EL (cell line): ENCODE data around the gene CACNA1C.

ENCODE experiments used
- DNase-seq: peaks from one replicate; pipeline ENCODE4 v3.0.0-alpha.2; 2016

CACNA1C gene

DNA sequence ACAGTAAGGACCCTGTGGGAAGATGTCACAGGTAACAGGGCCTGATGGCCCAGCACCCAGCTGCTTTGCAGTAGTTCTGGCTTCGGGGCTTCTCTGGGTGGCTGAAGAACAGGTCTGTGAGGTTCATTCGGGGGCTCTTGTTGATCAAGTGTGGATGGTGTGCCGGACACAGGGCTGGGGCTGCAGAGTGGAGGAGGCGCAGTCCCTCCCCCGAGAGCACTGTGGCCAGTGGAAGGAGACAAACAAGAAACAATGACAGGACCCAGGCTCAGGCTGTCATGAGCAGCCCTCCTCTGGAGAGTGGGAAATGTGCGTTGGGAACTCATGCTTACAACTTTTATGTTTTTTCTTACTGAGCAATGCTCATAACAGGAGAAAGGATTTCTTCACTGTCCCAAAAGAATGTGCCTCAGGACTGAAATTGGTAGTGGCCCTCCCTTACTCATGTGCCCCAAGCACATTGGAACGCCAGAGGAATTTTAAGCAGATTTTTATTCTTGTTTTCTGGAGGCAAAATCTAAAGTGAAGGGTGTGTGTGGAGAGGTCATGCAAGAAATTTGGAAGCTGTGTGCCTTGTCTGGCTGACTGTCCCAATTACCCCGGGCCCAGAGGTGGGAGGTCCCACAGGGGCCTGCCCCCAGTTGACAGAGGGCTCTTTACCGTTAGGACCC, 233.8 kb downstream of the CACNA1C start:
- peak; percentile 88 for DNase-seq

DNA sequence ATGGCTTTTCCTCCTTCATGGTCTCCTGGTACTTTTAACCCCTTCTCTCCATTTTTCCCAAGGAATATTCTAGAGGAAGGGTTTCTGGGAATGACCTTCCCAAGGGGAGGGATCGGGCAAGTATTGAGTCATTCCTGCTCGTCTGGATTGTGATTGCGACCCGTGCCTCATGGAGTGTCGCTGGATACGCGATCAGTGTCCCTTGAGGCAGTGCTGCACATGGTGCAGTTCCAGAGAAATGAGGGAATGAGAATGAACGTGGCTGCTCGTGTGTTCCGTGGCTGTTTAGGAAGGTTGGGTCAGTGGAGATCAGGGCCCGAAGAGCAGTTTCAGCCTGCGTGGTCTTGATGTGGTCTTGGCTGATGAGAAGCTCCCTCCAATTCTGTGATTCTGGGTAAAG, 234.4 kb downstream of the CACNA1C start:
- DNase-seq: peak; percentile 35

DNA sequence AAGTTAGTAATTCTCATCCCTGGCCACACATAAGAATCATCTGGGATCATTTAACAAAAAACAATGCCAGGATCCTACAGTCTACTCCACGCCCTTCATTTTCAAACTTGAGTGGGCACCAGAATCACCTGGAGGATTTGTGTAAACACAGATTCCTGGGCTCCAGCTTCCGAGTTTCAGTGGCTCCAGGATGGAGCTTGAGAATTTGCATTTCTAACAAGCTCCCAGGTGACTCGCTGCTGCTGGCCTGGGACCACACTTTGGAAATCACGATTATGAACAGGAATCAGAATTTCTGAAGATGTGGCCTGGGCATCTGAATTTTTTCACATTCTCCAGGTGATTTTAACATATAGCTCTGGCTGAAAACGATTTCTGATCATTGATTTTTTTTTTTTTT, 234.8 kb downstream of the CACNA1C start:
- no peak for DNase-seq

DNA sequence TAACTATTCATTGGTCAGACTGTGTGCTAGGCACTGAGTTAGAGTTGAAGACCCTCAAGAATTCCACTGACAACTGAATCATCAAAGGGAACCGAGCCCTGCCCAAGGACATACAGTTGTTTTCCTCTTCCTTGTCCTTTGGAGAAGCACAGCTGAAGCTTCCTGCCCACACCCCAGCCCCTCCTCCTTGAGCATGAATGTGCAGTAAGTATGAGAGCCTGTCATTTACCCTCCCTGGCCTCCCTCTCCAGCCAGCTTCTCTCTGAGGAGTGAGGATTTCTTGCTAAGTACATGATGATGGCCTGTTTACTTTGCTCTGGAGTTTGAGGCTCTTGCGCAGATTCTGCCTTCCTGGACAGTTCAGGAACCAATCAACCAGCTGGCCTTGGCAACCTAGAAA, 235.2 kb downstream of the CACNA1C start:
- DNase-seq: peak; percentile 75

DNA sequence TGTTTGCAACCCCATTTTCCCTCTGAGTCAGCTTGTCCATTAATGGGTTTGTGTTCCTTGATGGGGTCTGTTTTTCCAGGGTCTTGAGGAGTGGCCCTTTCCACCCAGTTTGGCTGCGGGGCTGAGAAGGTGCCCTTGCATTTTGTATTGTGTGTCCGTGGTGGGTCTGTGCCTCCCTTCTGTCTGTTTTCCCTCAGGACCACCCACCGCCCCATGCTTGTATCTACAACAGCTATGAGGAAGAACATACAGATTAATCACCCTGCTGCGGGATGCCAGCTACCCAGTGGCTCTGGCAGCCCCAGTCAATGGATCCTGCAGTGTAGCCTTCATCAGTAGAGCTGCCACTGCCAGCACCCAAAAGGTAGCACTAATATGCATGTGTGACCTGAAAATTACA, 235.7 kb downstream of the CACNA1C start:
- no peak for DNase-seq

DNA sequence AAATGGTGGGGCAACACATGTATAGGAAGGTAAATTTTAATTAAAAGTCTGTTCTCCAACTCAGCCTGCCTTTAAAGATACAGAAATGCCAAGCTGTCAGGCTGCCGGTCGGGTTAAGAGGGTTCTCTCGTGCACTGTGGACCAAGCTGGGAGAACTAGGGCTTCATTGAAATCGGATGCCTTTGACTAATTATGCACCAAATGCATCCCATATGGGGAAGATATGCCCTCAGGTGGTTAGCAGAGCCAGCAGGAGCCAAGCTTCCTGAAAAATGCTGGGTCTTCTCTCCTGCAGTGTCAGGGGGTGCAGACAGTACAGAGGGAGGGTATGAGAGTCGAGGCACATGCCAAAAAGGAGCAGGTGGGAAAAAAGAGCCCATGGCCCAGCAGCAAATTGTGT, 236.1 kb downstream of the CACNA1C start:
- peak; percentile 63 for DNase-seq

DNA sequence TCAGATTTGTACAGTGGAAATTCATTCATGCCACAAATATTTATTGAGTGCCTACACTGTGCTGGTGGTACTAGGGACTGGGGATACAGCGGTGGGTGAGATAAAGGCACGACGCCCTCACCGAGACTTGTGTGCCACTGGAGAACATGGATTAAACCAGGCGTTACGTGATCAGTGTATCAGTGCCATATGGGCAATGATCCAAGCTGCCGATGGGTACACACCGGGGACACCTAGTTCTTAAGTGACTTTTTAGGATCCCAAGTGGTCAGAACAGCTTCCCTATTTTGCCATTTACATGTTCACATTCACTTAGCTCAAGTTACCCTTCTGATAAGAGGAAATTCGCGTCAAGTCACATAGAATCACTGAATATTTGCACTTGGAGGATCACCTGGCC, 236.7 kb downstream of the CACNA1C start:
- no peak for DNase-seq

DNA sequence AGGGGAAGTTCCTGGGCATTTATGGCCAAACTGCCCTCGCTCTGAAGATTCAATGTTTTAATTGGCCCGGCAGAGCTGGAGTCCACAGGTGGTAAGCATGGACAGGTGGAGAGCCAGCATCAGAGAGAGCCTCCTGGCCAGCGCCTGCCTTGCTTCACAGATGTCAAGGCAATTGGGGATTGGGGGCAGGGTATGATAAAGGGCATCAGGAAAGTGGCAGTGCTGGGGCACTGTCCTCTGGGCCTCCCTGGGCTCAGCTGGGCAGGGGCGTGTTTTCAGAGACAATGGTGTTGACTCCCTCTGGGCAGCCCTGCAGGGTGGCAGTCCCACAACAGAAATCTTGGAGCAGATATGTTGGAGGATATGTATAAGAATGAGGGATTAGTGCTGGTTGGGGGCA, 237.3 kb downstream of the CACNA1C start:
- DNase-seq: no peak

DNA sequence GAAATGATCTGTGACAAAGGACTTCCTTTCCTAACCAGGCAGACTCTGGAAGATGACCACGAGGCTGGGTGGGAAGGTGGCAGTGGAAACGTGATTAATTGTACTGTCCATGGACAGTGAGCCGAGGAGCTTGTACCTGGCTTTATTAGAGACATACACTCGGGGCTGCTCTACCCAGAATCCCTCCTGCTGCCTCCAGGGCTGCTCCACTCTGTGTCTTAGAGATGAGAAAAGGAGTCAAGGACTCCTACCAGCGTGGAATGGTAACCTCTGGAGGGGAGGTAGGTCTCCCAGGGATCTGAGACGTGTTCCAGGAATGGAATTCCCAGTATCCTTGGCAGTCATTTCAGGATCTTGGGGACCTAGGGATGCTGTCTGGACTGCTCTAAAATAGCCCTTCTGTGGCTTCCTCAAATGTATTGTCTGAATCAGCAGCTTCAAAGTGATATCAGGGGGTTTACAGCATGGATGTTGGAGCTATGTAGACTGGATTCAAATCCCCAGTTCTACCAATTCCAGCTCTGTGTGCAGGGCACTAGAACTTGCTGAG, 237.8 kb downstream of the CACNA1C start:
- DNase-seq: no peak

DNA sequence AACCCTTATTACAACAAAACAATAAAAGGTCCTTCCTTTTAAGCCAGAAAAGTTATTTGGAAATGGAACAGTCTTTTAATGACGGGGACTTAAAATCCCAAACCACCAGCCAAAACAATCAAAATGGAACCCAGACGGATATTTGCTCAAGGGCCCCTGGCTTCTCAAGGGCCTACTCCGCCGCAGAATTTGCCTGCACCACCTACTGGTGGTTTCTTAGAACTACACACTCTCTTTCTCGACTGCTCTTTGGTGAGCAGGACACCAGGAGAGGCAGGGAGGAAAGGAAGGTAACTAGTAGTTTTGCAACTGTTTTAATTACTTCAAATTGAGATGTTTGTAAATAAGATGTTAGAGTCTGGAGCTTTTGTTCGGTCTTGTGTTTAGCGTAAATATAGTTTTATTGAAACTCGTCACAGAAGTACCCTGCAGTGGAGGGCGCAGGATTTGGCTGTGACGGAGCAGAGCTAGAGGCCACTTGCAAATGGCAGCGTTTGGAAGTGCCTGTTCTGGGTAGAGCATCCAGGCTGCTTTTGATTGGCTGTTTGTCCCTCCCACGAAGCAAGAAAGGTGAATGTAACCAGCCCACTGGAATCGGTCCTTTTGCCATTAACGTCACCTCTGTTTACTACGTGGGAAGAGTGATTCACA, 238.5 kb downstream of the CACNA1C start:
- no peak for DNase-seq

DNA sequence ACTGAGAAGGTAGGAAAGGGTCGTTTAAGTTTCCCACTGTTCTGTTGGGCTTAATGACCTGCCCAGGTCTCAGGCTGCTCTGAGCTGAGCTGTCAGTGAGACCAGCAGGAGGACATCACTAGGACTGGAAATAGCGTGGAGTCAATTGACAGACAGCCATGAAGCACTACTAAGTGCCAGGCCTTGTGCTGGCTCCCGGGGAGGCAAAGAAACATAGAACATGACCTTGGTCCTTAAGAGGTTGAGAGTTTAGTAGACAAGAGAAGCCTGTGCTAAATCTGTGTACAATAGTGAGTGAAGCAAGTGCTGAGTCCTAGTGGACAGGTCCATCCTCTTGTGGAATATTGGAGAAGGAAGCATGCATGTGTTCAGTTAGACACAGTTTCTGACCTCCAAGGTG, 239.2 kb downstream of the CACNA1C start:
- no peak for DNase-seq

DNA sequence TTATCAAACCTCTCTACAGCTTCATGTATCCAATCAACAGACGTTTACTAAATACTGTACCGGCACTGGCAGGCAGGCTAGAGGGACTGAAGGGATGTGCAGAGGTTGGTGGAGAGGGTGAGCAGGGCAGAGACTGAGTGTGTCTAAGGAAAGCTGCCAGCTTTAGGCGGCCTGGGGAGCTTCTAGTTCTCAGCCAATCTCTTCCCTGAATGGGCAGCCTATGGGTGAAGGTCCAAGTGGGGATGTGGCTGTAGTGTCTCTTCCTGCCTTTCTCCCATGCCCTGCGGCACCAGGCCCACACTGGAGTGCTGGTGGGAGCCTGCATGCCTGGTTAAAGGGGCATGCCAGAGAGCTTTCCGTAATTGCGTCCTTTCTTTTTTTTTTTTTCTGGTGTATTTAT, 239.8 kb downstream of the CACNA1C start:
- no peak for DNase-seq

DNA sequence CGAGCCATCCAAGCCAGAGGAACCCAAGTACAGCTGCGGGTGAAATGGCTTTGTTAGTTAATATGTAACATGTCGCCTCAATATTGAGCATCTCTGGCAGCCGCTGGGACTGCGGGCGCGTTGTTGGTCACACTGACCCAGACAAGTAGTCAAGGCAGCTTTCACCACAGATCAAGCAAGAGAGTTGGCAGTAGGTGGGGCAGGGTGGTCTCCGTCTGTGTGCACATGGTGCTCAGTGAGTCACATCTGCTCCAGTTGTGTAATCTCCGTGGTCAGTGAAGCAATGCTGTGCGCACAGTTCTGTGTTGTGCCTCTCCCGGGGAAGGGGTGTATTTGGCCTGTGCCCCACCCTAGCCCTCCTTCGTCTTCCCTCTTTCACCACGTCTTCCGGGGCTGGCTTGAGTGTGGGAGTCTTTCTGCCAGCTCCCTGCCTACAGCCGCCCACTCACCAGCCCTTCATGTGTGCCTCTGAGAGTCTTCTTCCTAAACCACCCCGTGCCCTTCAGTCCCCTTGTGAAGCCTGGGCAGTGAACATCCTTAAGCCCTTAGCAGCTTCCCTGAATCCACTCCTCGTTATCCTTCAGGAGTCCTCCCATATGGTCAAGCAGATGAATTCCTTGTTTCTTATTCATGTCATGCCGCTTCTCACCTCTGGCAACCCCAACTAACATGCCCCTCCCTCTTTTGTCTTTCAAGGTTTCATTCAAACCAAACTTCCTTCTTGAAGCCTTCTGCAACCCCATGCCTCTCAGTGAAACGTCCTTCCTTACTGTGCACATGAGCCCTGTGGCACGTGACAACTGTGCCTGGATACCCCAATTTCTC, 242.1 kb downstream of the CACNA1C start:
- peak; percentile 84 for DNase-seq

DNA sequence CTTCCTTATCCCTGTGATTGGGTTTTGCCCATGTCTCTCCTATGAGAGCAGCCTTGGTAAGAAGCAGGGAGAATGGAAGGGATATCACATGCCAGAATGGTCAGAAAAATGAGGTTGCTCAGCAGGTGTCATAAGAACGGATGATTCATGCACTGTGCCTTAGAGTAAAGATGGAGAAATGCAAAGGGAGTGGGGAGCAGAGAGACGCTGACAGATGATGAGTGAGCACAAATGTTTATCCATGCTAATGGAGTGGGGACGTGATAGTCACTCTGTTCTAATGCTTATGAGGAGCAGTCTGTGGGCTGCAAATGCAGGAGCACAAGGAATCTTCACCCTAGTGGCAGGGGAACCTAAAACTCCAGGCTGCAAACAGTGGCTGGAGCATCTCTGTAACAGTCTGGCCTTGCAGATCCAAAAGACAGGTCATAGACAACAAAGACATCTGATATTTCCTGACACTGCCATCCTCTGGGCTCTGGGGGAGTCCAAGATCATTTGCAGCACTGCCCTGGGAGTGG, 243.2 kb downstream of the CACNA1C start:
- peak; percentile 82 for DNase-seq

DNA sequence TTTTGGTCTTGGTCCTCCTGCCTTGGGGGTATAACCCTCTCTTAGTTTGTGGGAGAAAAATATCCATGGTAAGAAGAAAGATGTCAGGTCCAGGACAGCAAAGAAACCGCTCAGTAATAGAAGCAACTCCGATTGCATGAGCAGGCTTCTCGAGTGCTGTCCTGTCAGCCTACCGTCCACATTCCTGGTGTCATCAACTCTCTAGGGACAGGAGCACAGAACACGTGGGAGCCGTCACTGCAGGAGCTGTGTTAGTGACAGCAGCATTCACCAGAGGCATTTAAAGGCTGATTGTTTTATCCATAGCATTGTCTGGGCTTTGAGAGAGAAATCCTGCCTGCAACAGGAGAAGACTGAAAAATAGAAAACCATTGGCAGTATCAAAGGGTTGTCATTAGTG, 244.2 kb downstream of the CACNA1C start:
- DNase-seq: no peak

DNA sequence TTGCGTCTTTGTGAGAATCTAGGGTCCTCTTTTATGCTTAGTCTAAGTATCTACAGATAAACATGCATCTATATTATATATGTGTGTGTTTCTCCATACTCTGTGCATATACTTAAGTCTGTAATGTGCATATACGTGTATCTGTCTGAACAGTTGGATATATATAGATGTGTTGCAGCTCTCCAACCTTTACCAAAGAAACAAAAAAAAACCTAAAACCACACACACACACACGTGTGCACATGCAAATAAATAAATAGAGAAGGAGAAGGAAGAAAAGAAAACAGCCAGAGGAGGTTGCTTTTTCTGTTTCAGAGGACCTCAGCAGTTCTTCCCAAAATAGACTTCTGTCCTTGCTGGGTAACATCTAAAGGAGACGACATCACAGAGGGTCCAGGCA, 244.9 kb downstream of the CACNA1C start:
- DNase-seq: no peak

DNA sequence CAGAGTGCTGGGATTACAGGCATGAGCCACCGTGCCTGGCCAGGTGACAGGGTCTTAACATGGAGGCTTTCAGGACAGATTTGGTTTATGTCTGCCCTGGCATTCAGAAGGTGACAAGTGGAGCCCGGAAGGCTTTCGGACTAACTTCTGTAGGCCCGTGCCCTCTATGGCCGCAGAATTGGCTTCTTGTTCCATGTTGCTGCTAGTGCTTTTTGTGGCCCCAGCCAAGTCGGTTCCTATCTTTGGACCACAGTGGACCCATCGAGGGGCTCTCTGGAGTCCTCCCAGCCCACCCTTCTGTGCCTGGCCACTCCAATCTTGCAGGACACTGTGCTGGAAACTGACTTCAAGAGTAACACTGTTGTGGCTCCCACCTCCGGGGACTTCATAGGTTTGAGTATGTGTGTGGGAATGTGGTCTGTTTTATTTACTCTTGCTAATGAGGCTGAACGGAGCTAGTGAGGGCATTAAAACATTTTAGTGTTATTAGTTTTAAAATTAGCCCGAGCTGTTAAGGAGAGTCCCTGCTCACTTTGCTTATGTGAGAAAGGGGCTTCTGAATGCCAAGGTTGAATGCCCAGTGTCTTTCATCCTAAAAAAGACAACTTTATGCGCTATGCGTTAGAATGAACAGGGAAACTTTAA, 245.9 kb downstream of the CACNA1C start:
- no peak for DNase-seq

DNA sequence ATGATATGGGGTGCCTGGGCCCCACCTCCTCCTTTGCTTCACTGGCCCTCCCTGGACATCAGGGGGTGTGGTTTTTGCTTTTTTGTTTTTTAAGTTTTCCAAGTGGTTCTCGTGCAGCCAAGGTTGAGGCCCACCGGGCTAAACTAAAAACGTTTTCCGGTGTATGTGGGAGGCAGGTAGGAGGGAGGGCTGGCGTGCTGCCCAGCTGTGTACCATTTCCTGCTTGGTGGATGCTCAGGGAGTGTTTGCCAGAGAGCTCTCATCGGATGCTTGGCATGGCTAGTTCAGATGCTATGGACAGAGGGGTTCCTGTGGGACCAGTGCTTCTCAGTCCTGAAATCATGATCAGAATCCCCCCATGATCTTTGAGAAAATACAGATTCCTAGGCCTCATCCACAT, 246.4 kb downstream of the CACNA1C start:
- DNase-seq: no peak

DNA sequence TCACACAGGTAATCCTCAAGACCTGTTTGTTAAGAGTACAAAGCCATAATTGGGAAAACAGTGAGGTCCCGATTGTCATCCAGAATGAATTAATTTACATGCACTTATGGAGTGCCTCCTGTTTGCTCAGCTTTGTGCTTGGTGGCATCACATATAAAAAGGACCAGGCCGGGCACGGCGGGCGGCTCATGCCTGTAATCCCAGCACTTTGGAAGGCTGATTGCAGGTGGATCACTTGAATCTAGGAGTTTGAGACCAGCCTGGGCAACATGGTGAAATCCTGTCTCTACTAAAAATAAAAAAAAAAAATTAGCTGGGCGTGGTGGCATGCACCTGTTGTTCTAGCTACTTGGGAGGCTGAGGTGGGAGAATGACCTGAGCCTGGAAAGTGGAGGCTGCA, 247.4 kb downstream of the CACNA1C start:
- no peak for DNase-seq

DNA sequence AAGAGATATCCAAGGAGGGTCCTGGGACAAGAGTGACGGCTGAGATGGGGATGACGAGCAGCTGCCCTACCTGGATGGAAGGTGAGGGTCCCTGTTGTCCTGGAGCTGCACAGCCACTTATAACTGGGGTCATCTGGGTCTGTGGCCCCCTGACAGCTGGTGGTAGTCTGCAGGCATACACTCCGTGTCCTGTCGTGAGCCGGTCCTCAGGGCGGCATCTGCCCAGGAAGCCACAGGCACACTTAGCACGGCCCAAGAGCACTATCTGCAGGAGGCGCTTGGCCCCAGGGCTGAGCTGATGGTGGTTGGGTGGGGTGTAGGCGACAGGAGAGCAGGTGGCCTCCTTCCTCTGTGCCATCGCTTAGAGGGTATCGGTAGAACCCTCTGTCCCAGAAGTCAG, 248.1 kb downstream of the CACNA1C start:
- no peak for DNase-seq

DNA sequence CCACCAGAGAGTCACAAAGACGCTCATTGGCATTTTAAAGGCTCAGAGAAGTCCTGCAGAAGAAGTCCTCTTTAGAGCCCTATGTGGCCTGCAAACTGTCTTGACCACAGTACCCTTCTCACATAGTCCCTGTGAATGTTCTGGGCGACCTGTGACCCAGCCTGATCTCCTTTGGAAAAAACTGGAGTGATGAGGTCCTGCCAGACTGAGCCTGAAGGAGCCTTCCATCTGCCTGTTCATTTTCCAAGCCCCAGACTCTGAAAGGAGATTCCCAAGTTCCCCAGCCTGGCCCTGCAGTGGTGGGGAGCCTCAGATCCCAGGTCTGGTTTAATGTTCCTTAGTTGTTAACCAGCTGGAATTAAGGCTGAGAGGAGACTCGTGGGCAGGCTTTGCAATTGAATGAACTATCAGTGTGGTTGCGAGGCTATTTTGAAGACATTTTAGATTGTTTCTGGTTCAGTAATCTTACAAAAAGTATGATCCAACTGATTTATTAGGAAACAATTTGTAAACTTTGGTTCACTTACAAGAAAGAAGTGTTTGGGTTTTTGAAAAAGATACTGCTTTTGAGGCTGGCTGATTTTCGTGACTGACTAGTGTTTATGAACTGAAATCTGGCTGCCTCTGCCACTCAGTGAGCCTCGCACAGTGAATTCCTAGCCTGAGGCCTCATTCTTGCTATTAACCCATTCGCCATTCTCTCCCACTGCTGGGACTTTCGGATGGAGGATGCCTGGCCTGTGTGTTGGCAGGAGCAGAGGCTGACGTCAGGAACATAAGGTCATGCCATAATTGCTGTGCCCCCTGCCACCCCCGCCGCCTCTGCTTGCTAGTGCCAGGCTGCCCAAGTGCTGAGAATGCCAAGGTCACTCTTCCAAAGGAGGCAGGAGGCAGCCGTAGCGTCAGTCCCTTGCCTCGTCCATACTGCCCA, 249.0 kb downstream of the CACNA1C start:
- peak; percentile 90 for DNase-seq
